Effector CD8-positive, alpha-beta T cell (primary cell): ENCODE results near the gene SNX5.

ENCODE experiments used
- DNase-seq: peaks from one replicate; lab custom pipeline; 2025; lab: John Stamatoyannopoulos, UW
- total RNA-seq, 4 experiments: gene quantifications; one replicate each; lab custom pipeline; 2026; lab: John Stamatoyannopoulos, UW

Gene SNX5
- total RNA-seq = 69.8 to 126 (median 92.9) reads per million in 4 experiments

DNA sequence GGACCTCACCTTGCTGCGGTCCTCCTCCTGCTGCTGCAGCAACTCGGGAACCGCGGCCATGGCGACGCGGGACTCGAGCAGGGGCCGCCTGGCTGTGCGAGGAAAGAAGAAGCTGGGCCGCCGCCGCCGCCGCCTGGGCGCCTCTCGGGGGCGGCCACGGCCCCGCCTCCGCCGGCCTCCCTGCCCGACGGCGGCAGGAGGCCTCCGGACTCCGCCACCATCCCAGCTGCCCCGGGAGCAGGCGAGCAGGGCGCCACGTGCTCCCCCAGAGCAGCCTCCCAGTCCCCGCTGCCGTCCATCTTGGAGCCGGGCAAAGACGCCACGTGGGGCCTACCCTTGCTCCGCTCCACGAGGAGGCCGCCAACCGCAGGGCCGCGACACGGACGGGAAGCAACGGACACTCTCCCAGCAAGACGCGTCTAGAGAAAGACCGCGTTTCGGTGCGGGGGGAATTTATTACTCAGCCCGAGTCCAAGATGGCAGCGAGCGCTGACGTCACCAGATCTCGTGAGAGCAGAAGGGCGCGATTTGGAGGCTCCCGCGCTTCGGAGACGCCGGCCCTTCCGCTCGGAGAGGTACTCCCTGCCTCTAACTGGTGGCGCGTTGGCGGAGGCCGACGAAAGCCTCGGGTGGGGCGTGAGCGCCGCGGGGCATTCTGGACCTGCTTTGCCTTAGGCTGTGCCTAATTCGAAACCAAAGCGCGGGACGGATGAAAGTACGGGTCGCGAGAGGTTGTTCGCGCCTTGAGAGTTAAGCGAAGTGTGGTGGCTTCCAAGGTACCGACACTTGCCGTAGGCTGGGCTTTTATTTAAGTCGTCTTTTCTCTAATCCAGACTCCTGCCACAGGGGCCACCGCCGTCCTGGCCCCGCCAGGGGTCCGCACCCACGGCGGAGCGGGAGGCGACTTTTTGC lies at the start of gene SNX5, which contains the start of gene MGME1:
Gene SNX5 (minus strand): TSS at position 429 of the 912 bp plus-strand sequence. CDS start 369 bp downstream, at position 60.
Gene MGME1 (plus strand): TSS at position 653 of the 912 bp plus-strand sequence. CDS start 842 bp downstream, outside the sequence.
- DNase-seq = peak; percentile 96

DNA sequence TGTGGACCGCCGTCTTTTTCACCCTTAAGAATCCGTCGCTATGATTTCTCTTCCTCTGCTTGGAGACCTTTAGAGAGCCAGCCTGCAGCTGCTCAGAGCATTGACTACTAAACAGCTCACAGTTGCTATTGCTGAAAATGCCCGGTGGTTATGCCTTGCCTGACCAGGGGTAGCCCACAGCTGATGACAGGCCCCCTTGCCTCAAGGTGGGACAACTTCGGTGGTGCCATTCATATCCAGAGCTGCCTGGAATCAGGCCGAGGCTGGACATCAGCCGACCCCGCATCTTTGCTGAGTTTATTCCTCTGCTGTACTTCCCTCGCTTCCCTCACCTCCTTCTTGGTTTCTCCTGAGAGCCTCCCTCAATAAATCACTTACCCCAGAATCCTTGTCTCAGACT lies 49.5 kb upstream of the SNX5 start:
- no peak for DNase-seq

DNA sequence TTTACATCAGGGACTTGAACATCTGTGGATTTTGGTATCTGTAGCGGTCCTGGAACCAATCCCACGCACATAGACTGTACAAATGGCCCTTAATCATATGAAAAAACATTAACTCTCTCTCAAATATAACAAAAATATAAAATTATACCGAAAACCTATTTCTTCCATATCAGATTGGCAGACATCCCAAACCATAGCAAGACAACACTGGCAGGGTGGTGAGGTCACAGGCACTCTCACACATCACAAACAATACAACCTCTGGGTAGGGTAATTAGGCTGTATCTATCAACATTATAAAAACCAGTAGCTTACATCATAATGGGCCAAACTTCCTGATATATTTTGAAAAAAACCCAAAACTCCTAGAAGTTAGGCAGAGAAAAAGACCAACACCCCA lies 48.2 kb upstream of the SNX5 start:
- no peak for DNase-seq

DNA sequence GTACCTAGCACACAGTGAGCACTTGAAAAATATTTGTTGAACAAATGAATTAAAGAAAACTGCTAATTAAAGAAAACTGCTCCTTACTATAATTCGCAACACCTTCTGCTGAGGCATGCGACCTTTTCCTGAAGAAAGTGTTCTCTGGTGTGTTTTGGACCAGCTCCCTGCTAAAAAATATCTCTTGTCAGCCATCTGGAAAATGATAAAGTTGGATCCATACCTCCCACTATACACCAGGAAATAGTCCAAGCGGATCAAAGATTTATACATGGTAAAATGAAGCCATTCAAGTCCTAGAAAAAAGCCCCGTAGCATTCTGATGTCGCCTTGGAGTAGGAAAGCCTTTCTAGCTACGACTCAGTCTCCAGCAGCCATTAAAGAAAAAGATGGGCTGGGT lies 45.8 kb upstream of the SNX5 start:
- no peak for DNase-seq

DNA sequence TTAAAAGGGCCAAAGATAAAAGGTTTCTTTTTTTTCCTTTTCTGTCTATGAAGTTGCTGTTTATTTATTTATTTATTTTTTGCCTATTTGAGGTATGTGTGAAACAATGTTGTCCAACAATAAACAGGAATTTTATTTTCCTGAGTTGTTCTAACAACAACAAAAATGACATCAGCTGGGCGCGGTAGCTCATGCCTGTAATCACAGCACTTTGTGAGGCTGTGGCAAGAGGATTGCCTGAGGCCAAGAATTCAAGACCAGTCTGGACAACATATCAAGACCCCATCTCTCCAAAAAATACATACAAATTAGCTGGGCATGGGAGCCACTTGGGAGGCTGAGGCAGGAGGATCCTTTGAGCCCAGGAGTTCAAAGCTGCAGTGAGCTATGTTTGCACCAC lies 44.3 kb upstream of the SNX5 start:
- DNase-seq = no peak

DNA sequence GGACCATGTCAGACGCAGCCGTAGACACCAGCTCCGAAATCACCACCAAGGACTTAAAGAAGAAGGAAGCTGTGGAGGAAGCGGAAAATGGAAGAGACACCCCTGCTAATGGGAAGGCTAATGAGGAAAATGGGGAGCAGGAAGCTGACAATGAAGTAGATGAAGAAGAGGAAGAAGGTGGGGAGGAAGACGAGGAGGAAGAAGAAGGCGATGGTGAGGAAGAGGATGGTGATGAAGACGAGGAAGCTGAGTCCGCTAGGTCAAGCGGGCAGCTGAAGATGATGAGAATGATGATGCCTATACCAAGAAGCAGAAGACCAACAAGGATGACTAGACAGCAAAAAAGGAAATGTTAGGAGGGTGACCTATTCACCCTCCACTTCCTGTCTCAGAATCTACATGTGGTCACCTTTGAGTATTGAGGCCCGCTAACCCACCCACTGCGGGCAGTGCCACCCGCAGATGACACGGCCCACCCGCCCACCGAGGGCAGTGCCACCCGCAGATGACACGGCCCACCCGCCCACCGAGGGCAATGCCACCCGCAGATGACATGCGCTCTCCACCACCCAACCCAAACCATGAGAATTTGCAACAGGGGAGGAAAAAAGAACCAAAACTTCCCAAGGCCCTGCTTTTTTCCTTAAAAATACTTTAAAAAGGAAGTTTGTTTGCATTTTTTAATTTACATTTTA lies 43.5 kb upstream of the SNX5 start:
- no peak for DNase-seq

DNA sequence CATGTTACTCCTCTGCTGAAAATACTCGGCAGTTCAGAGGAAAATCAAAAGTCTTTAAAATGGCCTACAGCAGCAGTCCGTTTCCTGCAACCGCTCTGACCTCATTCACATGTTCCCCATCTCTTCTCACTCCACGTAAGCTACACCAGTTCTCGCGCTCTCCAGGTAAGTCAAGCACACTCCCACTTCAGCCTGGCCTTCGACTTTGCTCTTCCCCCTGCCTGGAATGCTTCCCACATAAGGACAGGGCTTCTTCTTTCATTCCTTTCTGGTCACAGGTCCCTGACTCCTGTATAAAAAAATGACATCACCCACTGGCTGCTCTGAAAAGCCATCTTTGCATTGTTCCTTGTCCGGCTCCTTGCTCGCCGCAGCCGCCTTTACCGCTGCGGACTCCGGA lies 42.9 kb upstream of the SNX5 start:
- no peak for DNase-seq

DNA sequence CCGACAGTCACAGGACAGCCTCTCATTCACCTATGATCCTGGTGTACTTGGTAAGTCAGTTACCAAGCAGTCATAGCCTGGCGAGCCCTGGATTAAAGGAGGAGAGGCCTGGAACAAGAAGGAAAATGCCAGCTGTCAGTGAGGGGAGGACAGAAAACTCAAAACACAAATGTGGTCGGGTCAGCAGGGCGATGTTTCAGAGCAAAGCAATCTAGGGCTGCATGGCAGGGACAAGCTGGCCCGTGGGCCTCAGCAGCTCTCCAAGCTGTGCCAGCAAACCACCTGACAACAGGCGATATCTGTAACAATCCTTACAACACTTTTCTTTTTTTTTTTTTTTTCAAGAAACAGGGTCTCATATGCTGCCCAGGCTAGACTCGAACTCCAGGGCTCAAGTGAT lies 40.5 kb upstream of the SNX5 start:
- DNase-seq = no peak

DNA sequence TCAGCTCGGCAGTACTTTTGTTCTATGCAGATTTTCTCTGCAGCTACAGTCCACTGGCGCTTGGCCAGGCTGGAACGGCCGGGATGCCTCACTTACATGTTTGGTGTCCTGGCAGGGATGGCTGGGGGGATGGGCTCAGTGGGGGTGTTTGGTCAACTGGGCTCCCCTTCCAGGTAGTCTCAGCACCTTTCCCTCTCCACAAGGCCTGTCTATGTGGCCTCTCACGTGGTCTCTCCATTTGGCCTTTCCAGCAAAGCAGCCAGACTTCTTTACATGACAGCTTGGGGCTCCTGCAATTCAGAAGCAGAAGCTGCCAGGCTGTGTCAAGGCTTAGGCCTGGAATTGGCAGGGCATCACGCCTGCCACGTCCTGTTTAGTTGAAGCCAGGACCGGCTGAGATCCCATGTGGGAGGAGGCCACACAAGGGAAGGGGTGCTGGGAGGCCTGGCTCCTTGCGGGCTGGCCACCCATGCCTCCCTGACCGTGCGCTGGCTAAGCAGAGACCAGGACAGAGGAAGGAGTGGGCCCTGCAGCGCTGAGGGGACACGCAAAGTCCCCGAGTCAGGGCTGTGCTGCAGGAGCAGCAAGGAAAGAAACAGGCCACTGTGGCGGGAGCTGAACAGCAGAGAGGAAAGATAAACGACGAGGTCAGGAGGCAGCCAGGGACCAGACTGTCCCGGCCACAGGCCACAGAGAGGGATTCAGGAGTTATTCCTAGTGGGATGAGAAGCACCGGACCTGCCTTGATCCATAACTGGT lies 39.1 kb upstream of the SNX5 start:
- DNase-seq = no peak

DNA sequence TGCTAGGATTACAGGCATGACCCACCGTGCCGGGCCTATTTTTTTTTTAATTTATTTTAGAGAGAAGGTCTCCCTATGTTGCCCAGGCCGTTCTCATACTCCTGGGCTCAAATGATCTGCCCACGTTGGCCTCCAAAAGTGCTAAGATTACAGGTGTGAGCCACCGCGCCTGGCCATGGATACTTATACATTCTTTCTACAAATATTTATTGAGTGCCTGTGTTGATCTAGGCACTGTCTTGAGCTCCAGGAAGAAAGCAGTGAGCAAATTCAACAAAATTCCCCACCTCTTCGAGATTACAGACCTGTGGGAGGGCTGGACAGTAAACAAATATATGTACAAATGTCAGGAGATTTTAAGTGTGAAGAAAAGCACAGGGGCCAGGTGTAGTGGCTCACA lies 38.1 kb upstream of the SNX5 start:
- DNase-seq = no peak

DNA sequence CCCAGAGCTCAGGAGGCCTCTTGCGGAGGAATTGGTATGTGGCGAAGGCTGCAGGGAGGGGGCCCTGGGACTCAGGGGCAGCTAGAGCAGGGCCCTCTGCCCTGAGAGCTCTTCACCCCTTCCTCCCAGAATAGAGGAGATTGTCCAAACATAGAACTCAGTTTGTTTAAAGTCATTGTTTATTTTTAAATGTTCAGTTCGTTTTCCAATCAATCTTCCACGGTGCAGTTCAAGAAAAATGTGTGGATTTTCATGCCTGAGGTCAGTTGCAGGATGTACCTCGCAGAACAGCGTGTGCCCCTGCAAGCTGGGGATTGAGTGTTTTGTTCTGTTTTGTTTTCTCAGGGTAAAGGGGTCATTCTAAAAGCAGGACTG lies 37.4 kb upstream of the SNX5 start:
- no peak for DNase-seq

DNA sequence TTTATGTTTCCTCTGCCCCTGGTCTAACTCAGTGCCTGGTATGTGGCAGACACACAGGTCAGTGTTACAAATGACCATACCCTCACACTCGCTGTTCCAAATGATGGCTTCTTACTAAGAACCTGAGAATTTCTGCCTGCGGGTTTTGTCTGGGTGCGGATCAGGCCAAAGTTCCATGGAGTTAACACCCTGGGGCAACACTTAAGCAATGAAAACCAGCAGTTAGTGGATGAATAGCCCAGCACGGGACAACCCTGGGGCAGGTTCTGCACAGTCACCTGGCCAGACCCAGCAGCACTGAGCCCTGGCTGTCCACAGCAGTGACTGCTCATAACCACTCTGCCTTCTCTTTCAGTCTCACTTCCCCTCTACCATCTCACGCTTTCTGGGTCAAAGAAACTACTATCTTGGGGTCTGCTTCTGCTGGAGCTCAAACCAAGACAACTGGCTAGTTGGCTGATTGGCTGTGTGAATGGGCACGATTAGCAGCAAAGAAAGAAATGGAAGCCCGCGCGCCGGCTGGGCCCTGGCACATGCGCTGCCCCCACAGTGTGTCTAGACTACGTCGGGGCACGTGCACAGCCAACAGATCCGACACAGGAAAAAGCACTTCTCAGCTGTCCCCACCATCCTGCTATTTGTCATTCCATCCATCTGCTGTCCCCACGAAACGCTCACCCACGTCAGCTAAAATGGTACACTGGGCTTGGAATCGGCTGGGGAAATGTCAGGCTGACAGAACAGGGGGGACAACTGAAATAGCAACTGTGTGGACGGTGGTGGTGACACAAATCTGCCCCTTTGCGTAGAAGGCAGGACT lies 36.8 kb upstream of the SNX5 start:
- no peak for DNase-seq

DNA sequence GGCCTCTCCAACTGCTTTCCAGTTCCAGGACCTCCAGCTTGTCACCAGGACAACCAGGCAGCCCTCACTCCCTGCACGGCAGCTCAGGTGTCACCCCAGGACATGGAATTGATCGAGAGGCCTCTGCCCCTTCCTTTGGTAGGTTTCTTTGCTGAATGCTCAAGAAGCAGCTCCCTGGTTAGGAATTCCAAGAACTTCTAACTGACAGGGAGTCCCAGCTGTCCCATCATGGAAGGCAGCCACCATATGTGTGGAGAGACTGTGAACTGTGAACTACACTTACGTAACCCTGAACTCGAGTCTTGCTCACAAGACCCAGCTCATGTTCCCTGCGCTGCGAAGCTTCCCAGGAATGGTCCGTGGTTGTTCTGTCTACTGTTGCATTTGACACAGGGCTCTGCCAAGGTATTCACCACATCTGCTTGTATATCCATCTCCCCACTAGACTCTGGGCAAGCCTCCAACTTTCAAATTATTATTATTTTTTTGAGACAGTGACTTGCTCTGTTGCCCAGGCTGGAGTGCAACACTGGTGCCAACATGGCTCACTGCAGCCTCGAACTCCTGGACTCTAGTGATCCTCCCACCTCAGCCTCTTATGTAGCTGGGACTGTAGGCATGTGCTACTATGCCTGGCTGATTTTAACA lies 35.9 kb upstream of the SNX5 start:
- no peak for DNase-seq

DNA sequence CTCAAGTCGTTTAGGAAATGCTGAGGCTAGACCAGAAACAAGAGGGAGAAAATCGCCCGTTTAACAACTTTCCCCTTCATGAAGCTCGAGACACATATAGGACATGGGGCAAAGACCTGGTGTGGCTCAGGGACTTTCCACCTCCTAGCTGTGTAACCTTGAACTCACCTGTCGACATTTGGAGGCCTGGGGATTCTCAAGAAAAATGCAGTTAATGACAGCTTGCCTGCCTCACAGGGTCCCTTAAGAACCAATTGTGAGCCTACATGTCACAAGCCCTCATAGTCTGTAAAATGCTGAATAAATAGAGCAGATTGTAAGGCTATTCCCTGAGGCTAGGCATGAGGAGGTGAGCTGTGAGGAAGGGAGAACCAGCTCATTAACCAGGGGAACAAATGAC lies 35.3 kb upstream of the SNX5 start:
- DNase-seq = no peak

DNA sequence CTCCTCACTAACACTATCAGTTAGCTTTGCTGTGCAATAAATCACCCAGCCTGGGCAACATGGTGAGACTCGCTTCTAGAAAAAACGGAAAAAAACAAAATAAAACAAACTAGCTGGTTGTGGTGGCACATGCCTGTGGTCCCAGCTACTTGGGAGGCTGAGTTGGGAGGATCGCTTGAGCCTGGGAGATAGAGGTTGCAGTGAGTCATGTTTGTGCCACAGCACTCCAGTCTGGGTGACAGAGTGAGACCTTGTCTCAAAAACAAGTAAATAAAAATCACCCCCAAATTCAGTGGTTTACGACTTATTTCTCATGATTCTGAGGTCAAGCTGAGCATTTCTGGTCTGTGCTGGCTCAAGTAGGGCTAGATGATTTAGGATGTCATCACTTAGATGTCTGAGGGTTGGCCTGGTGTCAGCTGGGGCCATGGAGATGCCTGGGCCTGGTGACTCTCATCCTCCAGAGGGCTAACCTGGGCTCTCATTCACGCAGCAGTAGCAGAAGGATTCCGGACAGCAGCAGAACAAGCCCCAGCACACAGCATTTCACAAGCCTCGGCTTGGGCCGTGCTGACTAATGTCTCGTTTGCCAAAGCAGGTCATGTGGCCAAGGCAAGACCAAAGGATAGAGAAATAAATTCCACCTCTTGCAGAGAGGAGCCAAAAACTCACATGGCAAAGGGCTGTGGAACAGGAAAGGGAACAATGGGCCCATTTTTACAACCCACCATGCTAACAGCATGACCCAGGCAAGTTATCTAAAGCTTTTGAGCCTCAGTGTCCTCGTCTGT lies 32.7 kb upstream of the SNX5 start:
- no peak for DNase-seq

DNA sequence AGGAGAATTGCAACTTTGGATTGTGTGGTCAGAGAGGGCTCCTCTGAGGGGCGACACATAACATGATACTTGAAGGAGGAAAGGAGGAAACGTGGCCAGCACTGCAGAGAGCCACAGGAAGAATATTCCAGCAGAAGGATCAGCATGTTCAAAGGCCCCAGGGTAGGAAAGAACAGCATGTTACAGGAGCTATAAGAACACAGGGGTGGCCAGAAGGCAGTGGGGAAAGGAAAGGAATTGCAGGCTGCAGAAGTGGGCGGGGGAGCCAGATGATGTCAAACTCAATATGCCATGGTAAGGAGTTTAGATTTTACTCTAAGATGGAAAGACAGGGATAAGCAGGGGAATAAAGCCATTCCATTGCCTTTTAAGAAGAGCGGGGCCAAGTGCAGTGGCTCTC lies 31.0 kb upstream of the SNX5 start:
- DNase-seq = no peak

DNA sequence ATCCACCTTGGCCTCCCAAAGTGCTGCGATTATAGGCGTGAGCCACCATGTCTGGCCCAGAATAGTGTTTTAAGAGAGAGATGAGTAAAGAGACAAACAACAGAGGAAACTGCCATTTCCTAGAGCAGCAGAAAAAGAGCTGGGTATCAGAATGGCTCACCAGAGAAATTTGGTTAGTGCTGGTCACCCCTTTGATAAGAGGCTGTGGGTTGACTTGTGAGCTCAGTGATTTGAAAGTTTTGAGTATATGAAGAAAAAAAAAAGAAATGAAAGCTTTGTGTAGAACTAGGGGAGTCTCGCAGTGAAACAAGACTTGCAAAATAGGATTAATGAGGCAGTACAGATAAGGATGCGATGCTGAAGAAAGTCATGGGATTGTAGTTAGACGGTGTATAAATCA lies 29.9 kb upstream of the SNX5 start:
- no peak for DNase-seq

DNA sequence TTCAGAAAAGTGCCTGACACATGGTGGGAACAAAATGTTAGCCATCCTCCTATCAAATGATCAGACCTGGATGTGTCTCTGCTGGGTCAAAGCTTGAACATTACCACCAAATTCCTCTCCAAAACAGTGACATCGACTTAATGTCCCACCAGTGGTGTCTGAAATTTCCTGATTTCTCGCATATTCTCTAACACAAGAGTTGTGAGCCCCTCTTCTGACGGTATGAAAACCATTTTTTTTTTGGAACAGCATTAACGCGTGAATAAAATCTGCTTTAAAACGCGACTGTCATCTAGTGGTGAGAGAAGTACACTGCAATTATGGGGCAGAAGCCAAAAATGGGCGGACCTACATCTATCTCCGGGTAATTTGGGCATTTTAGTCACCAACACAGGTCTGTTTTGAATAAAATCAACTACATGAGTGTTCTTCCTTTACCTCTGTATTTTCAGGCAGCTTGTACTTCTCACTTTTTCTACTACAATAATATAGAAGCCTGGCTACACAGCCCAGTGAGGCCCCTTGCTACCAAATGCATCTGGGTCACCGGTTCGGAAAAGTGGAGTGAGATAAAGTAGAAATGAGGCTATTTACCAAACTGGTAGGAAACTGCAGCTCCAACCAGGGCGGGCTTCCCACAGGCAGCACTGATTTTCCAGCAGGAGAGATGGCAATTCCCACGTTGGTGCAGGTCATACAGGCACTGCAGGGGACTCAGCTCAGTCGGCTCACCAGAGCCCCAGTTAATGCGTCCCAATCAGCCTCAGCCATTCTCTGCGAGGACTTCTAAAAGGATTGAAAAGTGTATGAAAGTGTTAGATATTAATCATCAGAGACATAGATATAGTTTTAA lies 27.6 kb upstream of the SNX5 start:
- DNase-seq = no peak

DNA sequence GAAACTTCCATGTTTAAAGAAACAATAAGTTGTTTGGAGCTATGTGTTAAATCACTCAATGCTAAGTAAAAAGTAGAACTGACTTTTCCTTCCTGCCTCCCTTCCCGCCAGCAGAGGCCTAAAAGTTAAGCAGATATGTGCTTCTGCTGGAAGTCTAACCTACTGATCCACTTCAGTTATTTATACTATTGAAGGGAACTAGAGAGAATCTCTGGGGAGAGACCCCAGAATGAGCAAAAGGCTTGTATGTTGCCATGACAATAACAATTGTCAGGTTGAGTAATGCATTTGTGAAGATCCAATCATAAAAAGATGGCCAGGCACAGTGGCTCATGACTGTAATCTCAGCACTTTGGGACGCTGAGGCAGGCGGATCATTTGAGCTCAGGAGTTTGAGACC lies 25.0 kb upstream of the SNX5 start:
- no peak for DNase-seq
